ENCODE data around the gene ADAMTS6.

ADAMTS6 gene

DNA sequence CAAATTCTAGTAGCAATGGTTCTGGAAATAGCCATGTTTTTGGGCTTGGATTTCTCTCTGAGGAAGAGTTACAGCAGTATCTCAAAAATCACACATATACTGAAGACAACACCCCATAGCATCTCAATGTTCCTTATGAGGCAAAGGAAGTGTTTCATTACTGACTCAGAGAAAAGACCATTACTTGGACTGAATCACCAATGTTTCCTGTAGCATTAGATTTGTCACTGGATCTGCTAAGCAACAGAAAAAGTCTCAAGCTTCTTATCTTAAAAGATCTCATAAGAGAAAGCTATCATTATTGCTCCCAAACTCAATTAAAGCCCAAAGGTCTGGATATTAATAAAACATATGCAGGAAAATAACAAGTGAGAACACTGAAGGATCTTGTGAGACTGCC, 272.4 kb downstream of the ADAMTS6 start:
- CTCF ChIA-PET: no interaction called here
- DNase-seq (ENCODE audit: extremely low spot score): no peak
- POLR2A ChIA-PET: no interaction called here
- TF ChIP-seq ZNF384 (IDR thresholded peaks at IDR 0.05): no peak
- no peak for TF ChIP-seq FOXM1 (IDR thresholded peaks at IDR 0.05; ENCODE audit: borderline replicate concordance)
- TF ChIP-seq ELF4 (IDR thresholded peaks at IDR 0.05): no peak
- TF ChIP-seq BHLHE40 (IDR thresholded peaks at IDR 0.05; ENCODE audit: borderline replicate concordance): no peak
- no peak for TF ChIP-seq L3MBTL2 (conservative IDR thresholded peaks at IDR 0.05)
- no peak for TF ChIP-seq HDGF (IDR thresholded peaks at IDR 0.05; ENCODE audit: borderline replicate concordance)
- TF ChIP-seq TARDBP (IDR thresholded peaks at IDR 0.05): no peak
- TF ChIP-seq ARNT (IDR thresholded peaks at IDR 0.05): no peak
- no peak for TF ChIP-seq SUZ12 (IDR thresholded peaks at IDR 0.05)

DNA sequence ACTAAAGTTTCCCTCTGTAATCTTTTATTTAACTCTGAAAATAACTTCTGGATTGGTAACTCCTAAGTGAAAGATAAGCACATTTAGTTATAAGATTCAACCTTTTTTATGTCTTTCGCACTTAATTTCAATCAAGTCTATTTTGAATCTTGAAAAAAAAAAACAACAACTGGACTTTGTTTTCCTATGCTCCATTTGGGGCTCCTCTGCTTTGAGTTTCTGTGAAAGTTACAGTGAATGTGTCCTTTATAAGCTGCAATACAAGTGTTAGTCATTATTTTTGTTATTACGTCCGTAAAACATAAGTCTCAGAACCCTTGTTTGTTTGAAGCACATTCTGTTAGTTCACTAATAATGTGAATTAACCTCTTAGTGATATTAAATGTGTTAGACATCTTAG, 276.8 kb downstream of the ADAMTS6 start:
- ChIA-PET POLR2A (no interaction called here), CTCF (no interaction called here)
- DNase-seq (ENCODE audit: extremely low spot score): no peak
- TF ChIP-seq TARDBP (IDR thresholded peaks at IDR 0.05): no peak
- TF ChIP-seq ARNT (IDR thresholded peaks at IDR 0.05): no peak
- no peak for TF ChIP-seq FOXA1 (IDR thresholded peaks at IDR 0.05)
- no peak for TF ChIP-seq BHLHE40 (IDR thresholded peaks at IDR 0.05; ENCODE audit: borderline replicate concordance)
- TF ChIP-seq HDGF (IDR thresholded peaks at IDR 0.05; ENCODE audit: borderline replicate concordance): no peak
- no peak for TF ChIP-seq CTBP1 (IDR thresholded peaks at IDR 0.05; ENCODE audit: borderline replicate concordance)
- no peak for TF ChIP-seq ELF4 (IDR thresholded peaks at IDR 0.05)
- no peak for TF ChIP-seq FOXM1 (IDR thresholded peaks at IDR 0.05; ENCODE audit: borderline replicate concordance)
- TF ChIP-seq L3MBTL2 (conservative IDR thresholded peaks at IDR 0.05): no peak
- no peak for TF ChIP-seq NFRKB (IDR thresholded peaks at IDR 0.05)
- TF ChIP-seq, protein P1, sequence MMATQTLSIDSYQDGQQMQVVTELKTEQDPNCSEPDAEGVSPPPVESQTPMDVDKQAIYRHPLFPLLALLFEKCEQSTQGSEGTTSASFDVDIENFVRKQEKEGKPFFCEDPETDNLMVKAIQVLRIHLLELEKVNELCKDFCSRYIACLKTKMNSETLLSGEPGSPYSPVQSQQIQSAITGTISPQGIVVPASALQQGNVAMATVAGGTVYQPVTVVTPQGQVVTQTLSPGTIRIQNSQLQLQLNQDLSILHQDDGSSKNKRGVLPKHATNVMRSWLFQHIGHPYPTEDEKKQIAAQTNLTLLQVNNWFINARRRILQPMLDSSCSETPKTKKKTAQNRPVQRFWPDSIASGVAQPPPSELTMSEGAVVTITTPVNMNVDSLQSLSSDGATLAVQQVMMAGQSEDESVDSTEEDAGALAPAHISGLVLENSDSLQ (IDR thresholded peaks at IDR 0.05): no peak
- no peak for TF ChIP-seq ZNF384 (IDR thresholded peaks at IDR 0.05)
- no peak for TF ChIP-seq SP1 (IDR thresholded peaks at IDR 0.05)
- TF ChIP-seq SUZ12 (IDR thresholded peaks at IDR 0.05): no peak
- no peak for TF ChIP-seq LEF1 (IDR thresholded peaks at IDR 0.05; ENCODE audit: borderline replicate concordance)
- TF ChIP-seq FOXK2 (IDR thresholded peaks at IDR 0.05): no peak

GRCh38 chr5:65203746-65204145, 278.0 kb downstream of the ADAMTS6 start:
- ChIA-PET CTCF (no interaction called here), POLR2A (no interaction called here)
- DNase-seq (ENCODE audit: extremely low spot score): no peak
- TF ChIP-seq FOXA1 (IDR thresholded peaks at IDR 0.05) (no peak), CTBP1 (IDR thresholded peaks at IDR 0.05; ENCODE audit: borderline replicate concordance) (no peak), FOXK2 (IDR thresholded peaks at IDR 0.05) (no peak), TARDBP (IDR thresholded peaks at IDR 0.05) (no peak), FOXM1 (IDR thresholded peaks at IDR 0.05; ENCODE audit: borderline replicate concordance) (no peak), L3MBTL2 (conservative IDR thresholded peaks at IDR 0.05) (no peak), NFRKB (IDR thresholded peaks at IDR 0.05) (no peak), ELF4 (IDR thresholded peaks at IDR 0.05) (no peak), ZNF384 (IDR thresholded peaks at IDR 0.05) (no peak)
- TF ChIP-seq, protein P1 (IDR thresholded peaks at IDR 0.05): no peak

GRCh38 chr5:65199993-65200675, 281.6 kb downstream of the ADAMTS6 start:
- CTCF ChIA-PET: no interaction called here
- POLR2A ChIA-PET: no interaction called here
- TF ChIP-seq ELF4 (IDR thresholded peaks at IDR 0.05): no peak
- TF ChIP-seq, protein P1 (IDR thresholded peaks at IDR 0.05): no peak
- no peak for TF ChIP-seq L3MBTL2 (conservative IDR thresholded peaks at IDR 0.05)
- TF ChIP-seq HDGF (IDR thresholded peaks at IDR 0.05; ENCODE audit: borderline replicate concordance): no peak
- no peak for TF ChIP-seq FOXK2 (IDR thresholded peaks at IDR 0.05)
- DNase-seq (ENCODE audit: extremely low spot score): no peak

DNA sequence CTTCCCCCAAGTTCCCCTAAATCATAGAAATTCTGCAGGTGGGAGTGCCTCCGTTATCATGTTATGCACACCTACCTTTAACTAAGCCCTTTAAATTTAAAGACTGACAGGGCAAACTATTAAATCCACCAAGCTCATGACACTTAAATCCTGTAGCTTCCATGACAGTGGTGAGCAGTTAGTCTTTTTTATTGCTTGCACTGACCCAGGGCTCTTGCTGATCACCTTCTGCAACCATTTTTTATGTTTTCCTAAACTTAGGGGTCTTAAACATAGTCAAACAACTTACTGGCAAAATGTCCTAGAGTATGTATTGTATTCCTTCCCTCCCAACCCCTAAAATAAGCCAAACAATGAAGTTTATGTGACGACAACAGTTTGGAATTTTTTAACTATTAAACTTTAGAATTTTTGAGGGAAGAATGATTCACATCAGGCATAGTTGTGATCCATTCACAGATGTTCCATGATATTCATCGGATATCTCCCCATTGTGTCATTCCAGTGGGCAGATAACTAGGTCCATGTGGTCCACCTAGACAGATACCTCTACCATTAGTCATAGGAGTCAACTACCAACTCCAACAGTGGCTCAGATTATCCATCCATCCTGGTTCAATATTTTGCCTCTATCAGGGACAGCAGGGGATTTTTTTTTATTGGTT, 283.1 kb downstream of the ADAMTS6 start:
- POLR2A ChIA-PET: no interaction called here
- CTCF ChIA-PET: no interaction called here
- TF ChIP-seq HDGF (IDR thresholded peaks at IDR 0.05; ENCODE audit: borderline replicate concordance): no peak
- TF ChIP-seq, protein P1 (IDR thresholded peaks at IDR 0.05): no peak; the same call in 1 of the 2 replicates
- TF ChIP-seq BHLHE40 (IDR thresholded peaks at IDR 0.05; ENCODE audit: borderline replicate concordance): no peak
- no peak for DNase-seq (ENCODE audit: extremely low spot score)
